ENCODE results near the gene FAM168A. TPM values are rescaled to one million over a fixed set of nuclear protein-coding genes. Genes with fewer than 3 reads are reported as not detected.

FAM168A gene
- total RNA-seq (2022) (30.4 and 30.8 TPM in 2 replicates), Bru-seq, nascent RNA (percentile 65 among the genes with signal in this experiment), BruChase-seq, experiment 1, labeled RNA remaining after a 6-hour chase (percentile 69 among the genes with signal in this experiment), BruChase-seq, experiment 2, labeled RNA remaining after a 2-hour chase (percentile 65 among the genes with signal in this experiment)
- long read RNA-seq, partial matches to known transcripts: 0 of 10 reads
- long read RNA-seq, other reads (novel, unspliced or antisense): 10 of 10 reads

GRCh38 chr11:73597956-73598718, at the start of gene FAM168A:
Gene FAM168A, minus strand, starts transcription at chr11:73598112. Its CDS starts 129,638 bp downstream, at chr11:73468474.
- CTCF ChIA-PET: interaction anchor here (0.5 to 1.3 kb wide), 7 partner anchors 9 to 1608 kb away, joined by 3 to 10 read pairs (median 3); no protein-coding TSS in a partner anchor
- no peaks in the 10 kb centered on the region for H3K9me3 Mint-ChIP-seq (ENCODE audit: low read depth, unreplicated experiment)
- intact Hi-C loops (cut with micrococcal nuclease; ENCODE audit: unreplicated experiment): loop anchor here (5.0 kb wide), 1 partner anchor 121 kb away; no protein-coding TSS in a partner anchor
- DNase-seq: peak; percentile 92
- H3K4me3 Mint-ChIP-seq (ENCODE audit: low read depth, unreplicated experiment): peak within 1 kb of the TSS; percentile 93
- H3K36me3 Mint-ChIP-seq (ENCODE audit: insufficient read depth, unreplicated experiment): peaks cover 27% of the 10 kb centered on the region
- peak within 1 kb of the TSS; percentile 83 for H3K27ac Mint-ChIP-seq (ENCODE audit: unreplicated experiment)
- BruUV-seq (replicated peaks): no TSS peak
- H3K4me1 Mint-ChIP-seq (ENCODE audit: low read depth, unreplicated experiment): peaks cover 22% of the 10 kb centered on the region
- TF ChIP-seq CTCF (IDR thresholded peaks at IDR 0.05; ENCODE audit: unreplicated experiment): no peak
- H3K27me3 Mint-ChIP-seq (ENCODE audit: unreplicated experiment): no peaks in the 10 kb centered on the region

- H3K4me1 Mint-ChIP-seq (ENCODE audit: low read depth, unreplicated experiment): peaks cover 56% of the 10 kb centered on the region
- BruUV-seq (replicated peaks): no TSS peak
- CTCF ChIA-PET: interaction anchor here (2.0 kb wide), 1 partner anchor 22 kb away, joined by 8 read pairs; no protein-coding TSS in a partner anchor
- TF ChIP-seq CTCF (IDR thresholded peaks at IDR 0.05; ENCODE audit: unreplicated experiment): no peak
- peaks cover 15% of the 10 kb centered on the region for H3K36me3 Mint-ChIP-seq (ENCODE audit: insufficient read depth, unreplicated experiment)
- H3K4me3 Mint-ChIP-seq (ENCODE audit: low read depth, unreplicated experiment): peak overlapping the region; percentile 78
- peak overlapping the region; percentile 67 for H3K27ac Mint-ChIP-seq (ENCODE audit: unreplicated experiment)
- intact Hi-C loops (cut with micrococcal nuclease; ENCODE audit: unreplicated experiment): no loop called here
- peak; percentile 98 for DNase-seq
- H3K9me3 Mint-ChIP-seq (ENCODE audit: low read depth, unreplicated experiment): no peaks in the 10 kb centered on the region
- H3K27me3 Mint-ChIP-seq (ENCODE audit: unreplicated experiment): peaks cover 12% of the 10 kb centered on the region
These were observed 49.7 kb upstream of the FAM168A start for GRCh38 chr11:73647459-73648100.

GRCh38 chr11:73645972-73646631, 48.2 kb upstream of the FAM168A start, which contains the start of gene PLEKHB1:
Gene PLEKHB1, plus strand, starts transcription at chr11:73646581. Its CDS starts 28 bp downstream, at chr11:73646609.
- TF ChIP-seq CTCF (IDR thresholded peaks at IDR 0.05; ENCODE audit: unreplicated experiment): no peak
- Mint-ChIP-seq H3K4me1 (ENCODE audit: low read depth, unreplicated experiment) (peaks cover 41% of the 10 kb centered on the region), H3K27ac (ENCODE audit: unreplicated experiment) (peak within 1 kb of the TSS; percentile 67), H3K4me3 (ENCODE audit: low read depth, unreplicated experiment) (peak within 1 kb of the TSS; percentile 78), H3K36me3 (ENCODE audit: insufficient read depth, unreplicated experiment) (peaks cover 9% of the 10 kb centered on the region), H3K9me3 (ENCODE audit: low read depth, unreplicated experiment) (no peaks in the 10 kb centered on the region), H3K27me3 (ENCODE audit: unreplicated experiment) (peaks cover 12% of the 10 kb centered on the region)
- intact Hi-C loops (cut with micrococcal nuclease; ENCODE audit: unreplicated experiment): no loop called here
- CTCF ChIA-PET: no interaction called here
- BruUV-seq (replicated peaks): no TSS peak
- no peak for DNase-seq

Measured in Calu3 (cell line).